NCI-H510A treated with DMSO at 0.1 percent for 48 hours (cell line): Measurements from ENCODE around the gene CALML4.
"Not testable (repeated sequence)": the region's sequence is repeated elsewhere in the genome, so short reads cannot be mapped to it uniquely, and the experiment has no call there.

Experiments
- DNase-seq: peaks from one replicate; lab custom pipeline; 2025; lab: John Stamatoyannopoulos, UW

The CALML4 gene

GRCh38 chr15:68191555-68191954 lies 13.6 kb downstream of the CALML4 start:
- DNase-seq: no peak

GRCh38 chr15:68190048-68190447 lies 15.1 kb downstream of the CALML4 start:
- no peak for DNase-seq

- DNase-seq: no peak
Measured at GRCh38 chr15:68188647-68189046, 16.5 kb downstream of the CALML4 start.

GRCh38 chr15:68187559-68187958 lies 17.6 kb downstream of the CALML4 start:
- DNase-seq: no peak

- no peak for DNase-seq
Measured at GRCh38 chr15:68186671-68187397, 18.3 kb downstream of the CALML4 start.

DNA sequence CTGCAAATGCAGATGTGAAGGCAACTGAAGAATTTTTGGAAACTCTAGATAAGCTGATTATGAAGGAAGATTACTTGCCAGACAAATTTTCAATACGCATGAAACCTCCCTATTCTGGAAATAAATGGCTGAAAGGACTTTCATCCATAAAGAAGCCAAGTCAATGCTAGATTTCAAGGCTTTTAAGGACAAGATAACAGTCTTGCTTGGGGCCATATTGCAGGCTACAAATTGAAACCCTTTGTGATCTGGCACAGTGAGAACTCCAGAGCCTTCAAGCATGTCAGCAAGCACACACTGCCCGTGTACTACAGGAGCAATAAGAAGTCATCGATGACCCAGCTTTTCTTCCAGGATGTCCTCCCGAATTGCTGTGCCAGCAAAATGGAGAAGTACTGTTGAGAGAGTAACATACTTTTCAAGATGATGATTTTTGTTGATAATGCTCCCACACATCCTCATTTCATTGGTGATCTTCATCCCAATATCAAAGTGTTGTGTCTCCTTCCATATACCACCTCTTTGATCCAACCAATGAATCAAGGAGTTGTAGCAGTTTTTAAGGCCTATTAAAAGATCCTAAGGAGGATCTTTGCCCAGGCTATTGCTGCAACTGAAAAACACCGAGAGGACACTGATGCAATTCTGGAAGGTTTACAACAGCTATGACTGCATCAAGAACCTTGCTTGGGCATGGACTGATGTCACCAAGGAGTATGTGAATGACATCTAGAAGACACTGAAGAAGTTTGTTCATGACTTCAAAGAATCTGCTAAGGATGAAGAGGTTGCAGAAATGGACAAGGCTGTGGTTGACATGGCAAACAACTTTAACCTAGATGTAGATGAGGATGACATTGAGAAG lies 20.3 kb downstream of the CALML4 start:
- no peak for DNase-seq

- DNase-seq: no peak
Measured at GRCh38 chr15:68183616-68184315, 21.4 kb downstream of the CALML4 start.

GRCh38 chr15:68177742-68178141 lies 27.4 kb downstream of the CALML4 start:
- no peak for DNase-seq

- DNase-seq: no peak
Measured at GRCh38 chr15:68176601-68177000, 28.5 kb downstream of the CALML4 start.

DNA sequence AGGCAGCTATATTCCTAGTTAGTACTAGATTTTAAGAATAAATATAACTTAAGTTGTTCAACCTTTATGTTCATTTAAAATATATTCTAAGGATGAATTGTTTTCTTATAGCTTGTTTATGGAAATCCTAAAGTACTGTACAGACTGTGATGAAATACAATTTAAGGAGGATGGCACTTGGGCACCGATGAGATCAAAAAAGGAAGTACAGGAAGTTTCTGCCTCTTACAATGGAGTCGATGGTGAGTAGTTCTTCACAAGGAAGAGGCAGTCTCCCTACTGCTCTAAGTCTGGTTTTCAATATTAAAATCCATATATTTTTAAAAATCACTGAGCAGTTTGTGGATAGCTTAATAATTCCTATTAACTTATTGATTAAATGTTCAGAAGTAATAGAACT lies 29.6 kb downstream of the CALML4 start:
- no peak for DNase-seq

- no peak for DNase-seq
Measured at GRCh38 chr15:68173119-68173518, 32.0 kb downstream of the CALML4 start.

GRCh38 chr15:68172037-68172436 lies 33.1 kb downstream of the CALML4 start:
- not testable (repeated sequence) for DNase-seq

DNA sequence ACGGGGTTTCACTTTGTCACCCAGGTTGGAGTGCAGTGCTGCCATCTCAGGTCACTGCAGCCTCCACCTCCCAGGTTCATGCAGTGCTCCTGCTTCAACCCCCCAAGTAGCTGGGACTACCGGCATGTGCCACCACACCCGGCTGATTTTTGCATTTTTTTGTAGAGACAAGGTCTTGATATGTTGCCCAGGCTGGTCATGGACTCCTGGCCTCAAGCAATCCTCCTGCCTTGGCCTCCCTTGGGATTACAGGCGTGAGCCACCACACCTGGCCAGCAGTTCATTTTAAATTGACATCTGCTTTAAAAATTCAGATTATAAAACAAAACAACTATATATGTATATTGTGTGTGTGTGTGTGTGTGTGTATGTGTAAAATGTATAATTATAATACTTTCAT lies 38.3 kb downstream of the CALML4 start:
- no peak for DNase-seq

GRCh38 chr15:68163191-68163590 lies 41.9 kb downstream of the CALML4 start:
- no peak for DNase-seq

GRCh38 chr15:68158046-68158628 lies 47.0 kb downstream of the CALML4 start:
- no peak for DNase-seq

DNA sequence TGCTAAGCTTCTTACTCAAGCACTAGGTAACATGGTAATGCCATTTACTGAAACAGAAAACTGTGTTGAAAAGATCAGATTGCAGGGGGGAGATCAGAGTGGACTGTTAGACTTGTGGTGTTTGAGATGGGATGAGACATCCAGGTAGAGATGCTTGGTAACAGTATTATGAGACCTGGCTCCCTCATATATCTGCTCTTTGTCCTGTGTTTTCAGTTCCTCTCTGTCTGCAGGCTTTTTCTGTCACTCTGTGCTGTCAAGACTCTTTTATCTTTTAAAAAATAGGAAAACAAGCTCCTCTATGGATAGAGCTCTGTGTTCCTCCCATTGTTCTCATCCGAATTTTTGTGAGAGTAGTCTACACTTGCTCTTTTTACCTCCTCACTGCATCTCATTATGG lies 48.1 kb downstream of the CALML4 start:
- no peak for DNase-seq

GRCh38 chr15:68154923-68155559 lies 50.1 kb downstream of the CALML4 start:
- DNase-seq: peak; percentile 23

GRCh38 chr15:68152342-68152741 lies 52.8 kb downstream of the CALML4 start:
- DNase-seq: no peak

DNA sequence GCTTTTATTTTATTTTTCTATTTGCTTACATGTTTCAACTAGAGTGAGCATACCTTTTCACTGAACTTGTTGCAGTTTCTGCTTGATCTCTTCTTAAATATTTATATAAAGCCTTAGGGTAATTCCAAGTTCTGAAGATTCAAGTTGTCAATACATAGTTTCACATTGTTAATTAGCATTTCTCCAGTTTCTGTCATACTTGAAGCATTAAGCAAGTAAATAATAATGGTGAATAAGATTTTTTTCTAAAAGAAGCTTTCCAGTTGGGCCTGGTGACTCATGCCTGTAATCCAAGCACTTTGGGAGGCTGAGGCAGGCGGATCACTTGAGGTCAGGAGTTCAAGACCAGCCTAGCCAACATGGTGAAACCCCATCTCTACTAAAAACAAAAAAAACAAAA lies 53.9 kb downstream of the CALML4 start:
- DNase-seq: no peak

GRCh38 chr15:68150187-68150586 lies 54.9 kb downstream of the CALML4 start:
- no peak for DNase-seq

DNA sequence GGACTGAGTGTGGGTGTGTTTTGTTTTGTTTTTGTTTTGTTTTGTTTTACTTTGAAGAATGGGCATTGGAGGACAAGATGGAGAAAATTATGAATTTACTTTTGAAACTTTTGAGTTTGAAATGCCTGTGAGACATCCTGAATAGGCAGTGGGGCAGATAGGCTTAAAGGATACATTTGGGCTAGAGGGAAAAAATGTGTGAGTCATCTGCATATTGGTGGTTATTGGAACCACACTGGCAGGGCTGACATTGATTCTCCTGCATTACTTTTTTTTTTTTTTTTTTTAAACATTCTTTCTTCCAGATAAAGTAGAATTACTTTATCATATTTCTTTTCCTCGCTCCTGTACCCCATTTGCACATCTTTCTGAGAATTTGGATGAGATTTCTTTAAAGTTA lies 56.1 kb downstream of the CALML4 start:
- DNase-seq: no peak

GRCh38 chr15:68148039-68148438 lies 57.1 kb downstream of the CALML4 start:
- no peak for DNase-seq
